Astrocyte of the spinal cord (primary cell): Measurements from ENCODE around the gene BRCA2.
"Not testable (repeated sequence)": the region's sequence is repeated elsewhere in the genome, so short reads cannot be mapped to it uniquely, and the experiment has no call there.

ENCODE experiments used
- DNase-seq: peaks from one replicate; pipeline ENCODE4 v3.0.0; 2011; ENCODE audit warnings: low read depth, low spot score
- H3K4me3 ChIP-seq: 2 replicates; pipeline ENCODE4 v1.5.1; 2011; ENCODE audit warnings: low read depth, mild to moderate bottlenecking, low read length, moderate library complexity
- in situ Hi-C: cut with HindIII; loops from 2 replicates; pipeline ENCODE4 v1.10.0; 2017; ENCODE audit warnings: low sequenced_read_pairs
- TF ChIP-seq, protein P1 (sequence below): IDR thresholded peaks from 2 replicates; pipeline ENCODE4 v1.5.1; 2012; ENCODE audit warnings: low read depth, mild to moderate bottlenecking, low read length, inconsistent platforms

The BRCA2 gene

DNA sequence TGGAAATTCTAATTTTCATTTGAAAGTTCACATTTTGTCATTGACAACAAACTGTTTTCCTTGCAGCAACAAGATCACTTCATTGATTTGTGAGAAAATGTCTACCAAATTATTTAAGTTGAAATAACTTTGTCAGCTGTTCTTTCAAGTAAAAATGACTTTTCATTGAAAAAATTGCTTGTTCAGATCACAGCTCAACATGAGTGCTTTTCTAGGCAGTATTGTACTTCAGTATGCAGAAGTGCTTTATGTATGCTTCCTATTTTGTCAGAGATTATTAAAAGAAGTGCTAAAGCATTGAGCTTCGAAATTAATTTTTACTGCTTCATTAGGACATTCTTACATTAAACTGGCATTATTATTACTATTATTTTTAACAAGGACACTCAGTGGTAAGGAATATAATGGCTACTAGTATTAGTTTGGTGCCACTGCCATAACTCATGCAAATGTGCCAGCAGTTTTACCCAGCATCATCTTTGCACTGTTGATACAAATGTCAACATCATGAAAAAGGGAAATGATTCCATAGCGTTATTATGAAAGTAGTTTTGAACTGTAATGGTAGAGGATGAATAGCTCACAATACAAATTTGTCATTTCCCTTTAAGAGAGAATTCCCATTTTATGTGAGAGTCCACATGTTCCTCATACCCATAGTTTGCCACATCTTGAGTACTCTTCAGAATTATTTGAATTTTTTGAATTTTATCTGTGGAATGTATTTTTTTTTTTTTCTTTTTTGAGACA lies 2.6 kb downstream of the BRCA2 start:
- in situ Hi-C loops, result no loop called here
- DNase-seq, result no peak
- TF ChIP-seq, protein P1, sequence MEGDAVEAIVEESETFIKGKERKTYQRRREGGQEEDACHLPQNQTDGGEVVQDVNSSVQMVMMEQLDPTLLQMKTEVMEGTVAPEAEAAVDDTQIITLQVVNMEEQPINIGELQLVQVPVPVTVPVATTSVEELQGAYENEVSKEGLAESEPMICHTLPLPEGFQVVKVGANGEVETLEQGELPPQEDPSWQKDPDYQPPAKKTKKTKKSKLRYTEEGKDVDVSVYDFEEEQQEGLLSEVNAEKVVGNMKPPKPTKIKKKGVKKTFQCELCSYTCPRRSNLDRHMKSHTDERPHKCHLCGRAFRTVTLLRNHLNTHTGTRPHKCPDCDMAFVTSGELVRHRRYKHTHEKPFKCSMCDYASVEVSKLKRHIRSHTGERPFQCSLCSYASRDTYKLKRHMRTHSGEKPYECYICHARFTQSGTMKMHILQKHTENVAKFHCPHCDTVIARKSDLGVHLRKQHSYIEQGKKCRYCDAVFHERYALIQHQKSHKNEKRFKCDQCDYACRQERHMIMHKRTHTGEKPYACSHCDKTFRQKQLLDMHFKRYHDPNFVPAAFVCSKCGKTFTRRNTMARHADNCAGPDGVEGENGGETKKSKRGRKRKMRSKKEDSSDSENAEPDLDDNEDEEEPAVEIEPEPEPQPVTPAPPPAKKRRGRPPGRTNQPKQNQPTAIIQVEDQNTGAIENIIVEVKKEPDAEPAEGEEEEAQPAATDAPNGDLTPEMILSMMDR, result no peak
- H3K4me3 ChIP-seq, result no peak overlapping the region

DNA sequence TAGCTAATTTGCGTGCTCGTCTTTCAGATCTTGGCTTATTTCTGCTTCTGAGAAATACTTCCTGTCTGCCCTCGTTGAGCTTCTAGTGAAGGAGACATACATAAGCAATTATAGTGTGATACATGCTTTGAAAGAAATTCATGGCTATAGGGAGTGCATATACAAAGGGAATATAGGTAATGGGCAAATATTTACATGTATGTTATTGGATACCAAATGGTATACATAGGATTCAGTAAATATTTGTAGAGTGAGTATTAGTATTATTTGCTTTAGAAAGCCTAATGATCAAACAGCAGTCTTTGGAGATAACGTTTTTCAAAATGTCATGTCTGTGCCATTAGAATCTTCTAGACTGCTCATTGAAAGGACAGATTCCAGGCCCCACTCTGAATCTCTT lies 5.2 kb downstream of the BRCA2 start:
- TF ChIP-seq, protein P1, result no peak
- no peak overlapping the region for H3K4me3 ChIP-seq
- in situ Hi-C loops, result no loop called here
- no peak for DNase-seq

DNA sequence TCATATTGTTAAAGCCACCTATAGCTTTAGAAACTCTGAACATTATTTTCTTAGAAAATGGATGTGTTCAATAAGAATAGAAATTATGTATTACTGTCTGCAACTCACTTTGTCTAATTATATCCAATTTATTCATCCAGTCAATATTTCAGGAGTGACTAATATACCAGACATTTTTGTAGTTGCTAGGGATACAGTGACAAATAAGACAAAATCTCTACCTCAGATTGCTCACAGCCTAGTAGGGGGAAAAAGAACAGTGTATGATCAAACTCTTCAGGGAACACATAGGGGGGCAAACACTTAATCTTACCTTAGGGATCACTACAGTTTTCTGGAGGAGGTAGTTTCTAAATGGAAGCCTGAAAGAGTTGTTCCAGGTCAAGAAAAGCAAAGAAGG lies 8.6 kb downstream of the BRCA2 start:
- TF ChIP-seq, protein P1, result no peak
- no peak overlapping the region for H3K4me3 ChIP-seq
- in situ Hi-C loops, result no loop called here
- peak; percentile 72 for DNase-seq

DNA sequence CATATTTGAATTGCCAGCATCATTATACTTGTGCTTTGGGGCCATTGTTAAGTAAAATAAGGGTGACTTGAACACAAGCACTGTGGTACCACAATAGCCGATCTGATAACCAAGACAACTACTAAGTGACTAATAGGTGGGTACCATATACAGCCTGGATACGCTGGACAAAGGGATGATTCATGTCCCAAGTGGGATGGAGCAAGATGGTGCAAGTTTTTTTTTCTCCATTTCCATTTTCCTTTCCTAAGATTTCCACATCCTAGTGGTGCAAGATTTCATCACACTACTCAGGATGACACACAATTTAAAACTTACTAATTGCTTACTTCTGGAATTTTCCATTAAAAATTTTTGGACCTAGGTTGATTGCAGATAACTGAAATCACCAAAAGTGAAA lies 15.1 kb downstream of the BRCA2 start:
- in situ Hi-C loops, result no loop called here
- DNase-seq, result no peak
- no peak overlapping the region for H3K4me3 ChIP-seq
- TF ChIP-seq, protein P1, result no peak

DNA sequence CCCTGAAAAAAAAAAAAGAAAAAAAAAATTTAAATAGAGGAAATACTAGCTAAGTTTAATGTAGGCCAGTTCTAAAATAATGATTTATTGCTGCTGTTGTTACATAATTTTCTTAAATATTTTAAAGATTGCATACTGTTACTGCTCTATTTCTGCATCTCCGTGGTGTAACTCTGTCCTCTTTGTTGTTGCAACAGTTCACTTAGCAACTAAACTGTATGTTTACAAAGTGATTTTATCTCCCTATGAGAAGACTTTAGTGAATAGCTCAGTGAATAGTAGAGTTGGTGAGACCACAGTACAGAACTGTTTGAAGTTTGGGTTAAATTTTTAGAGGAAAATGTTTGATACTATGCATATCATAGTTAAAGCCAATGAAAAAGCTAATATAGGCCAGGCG lies 19.4 kb downstream of the BRCA2 start:
- no peak overlapping the region for H3K4me3 ChIP-seq
- no peak for DNase-seq
- TF ChIP-seq, protein P1, result no peak
- in situ Hi-C loops, result no loop called here

DNA sequence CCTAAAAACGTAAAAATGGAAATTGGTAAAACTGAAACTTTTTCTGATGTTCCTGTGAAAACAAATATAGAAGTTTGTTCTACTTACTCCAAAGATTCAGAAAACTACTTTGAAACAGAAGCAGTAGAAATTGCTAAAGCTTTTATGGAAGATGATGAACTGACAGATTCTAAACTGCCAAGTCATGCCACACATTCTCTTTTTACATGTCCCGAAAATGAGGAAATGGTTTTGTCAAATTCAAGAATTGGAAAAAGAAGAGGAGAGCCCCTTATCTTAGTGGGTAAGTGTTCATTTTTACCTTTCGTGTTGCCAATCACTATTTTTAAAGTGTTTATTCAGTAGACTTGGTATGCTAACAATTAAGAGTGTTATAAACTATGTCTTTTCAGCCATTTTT lies 25.6 kb downstream of the BRCA2 start:
- no peak for DNase-seq
- in situ Hi-C loops, result no loop called here
- no peak overlapping the region for H3K4me3 ChIP-seq
- TF ChIP-seq, protein P1, result no peak

DNA sequence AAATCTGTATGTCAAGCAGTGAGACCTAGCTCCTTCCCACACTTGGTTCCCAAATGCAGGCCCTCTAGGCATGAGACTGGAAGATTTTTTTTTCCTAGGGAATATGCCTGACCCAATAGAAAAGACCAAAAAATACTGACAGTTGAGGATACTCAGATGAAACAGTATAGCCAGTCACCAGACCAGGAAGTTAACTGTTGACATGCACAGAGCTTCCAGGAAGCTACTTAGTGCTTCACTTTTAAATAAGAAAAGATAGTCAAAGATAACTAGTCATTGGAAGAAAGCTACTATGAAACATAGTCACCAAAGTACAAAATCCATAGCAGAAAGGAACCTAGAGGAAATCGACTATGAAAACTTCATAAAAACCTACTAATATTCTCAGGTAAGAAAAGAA lies 32.3 kb downstream of the BRCA2 start:
- in situ Hi-C loops, result no loop called here
- no peak for DNase-seq
- H3K4me3 ChIP-seq, result no peak overlapping the region
- TF ChIP-seq, protein P1, result no peak

DNA sequence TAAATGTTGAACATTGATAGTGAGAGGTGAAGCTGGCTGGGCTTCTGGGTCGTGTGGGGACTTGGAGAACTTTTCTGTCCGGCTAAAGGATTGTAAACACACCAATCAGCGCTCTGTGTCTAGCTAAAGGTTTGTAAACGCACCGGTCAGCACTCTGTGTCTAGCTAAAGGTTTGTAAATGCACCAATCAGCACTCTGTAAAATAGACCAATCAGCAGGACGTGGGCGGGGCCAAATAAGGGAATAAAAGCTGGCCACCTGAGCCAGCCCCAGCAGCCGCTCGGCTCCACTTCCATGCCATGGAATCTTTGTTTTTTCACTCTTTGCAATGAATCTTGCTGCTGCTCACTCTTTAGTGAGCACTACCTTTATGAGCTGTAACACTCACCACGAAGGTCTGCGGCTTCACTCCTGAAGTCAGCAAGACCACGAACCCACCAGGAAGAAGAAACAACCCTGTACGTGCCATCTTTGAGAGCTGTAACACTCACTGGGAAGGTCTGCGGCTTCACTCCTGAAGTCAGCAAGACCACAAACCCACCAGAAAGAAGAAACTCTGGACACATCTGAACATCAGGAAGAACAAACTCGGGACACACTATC lies 35.6 kb downstream of the BRCA2 start:
- in situ Hi-C loops, DNase-seq, H3K4me3 ChIP-seq: not testable (repeated sequence)
